AG04449 (cell line): ENCODE measurements around the gene PRAMEF1.
"Not testable (repeated sequence)": the region's sequence is repeated elsewhere in the genome, so short reads cannot be mapped to it uniquely, and the experiment has no call there.

ENCODE experiments used
- CTCF ChIA-PET: fragments of 350-600 bp; formaldehyde crosslinking; extraction: SDS; loops from one replicate; lab custom pipeline; 2021; ENCODE audit warnings: antibody characterized with exemption; lab: Yijun Ruan, JAX
- POLR2A ChIA-PET: fragments of 400-600, 350-600 bp; formaldehyde crosslinking; extraction: SDS; loops from one replicate; lab custom pipeline; 2020; ENCODE audit warnings: antibody characterized with exemption, inconsistent platforms; lab: Yijun Ruan, JAX
- DNase-seq: peaks from one replicate; pipeline ENCODE4 v3.0.0-alpha.2; 2010; ENCODE audit warnings: low read depth, low spot score
- H3K4me3 ChIP-seq: 2 replicates; pipeline ENCODE4 v1.5.1; 2011; ENCODE audit warnings: low read depth, mild to moderate bottlenecking, control low read depth, low read length
- CTCF ChIP-seq: IDR thresholded peaks from one replicate; pipeline ENCODE4 v1.5.1; 2011; ENCODE audit warnings: mild to moderate bottlenecking, moderate library complexity, low read length, control low read depth, inconsistent platforms; ENCODE audit not compliant: insufficient read depth; ENCODE audit errors: missing control alignments

Gene PRAMEF1, protein sequence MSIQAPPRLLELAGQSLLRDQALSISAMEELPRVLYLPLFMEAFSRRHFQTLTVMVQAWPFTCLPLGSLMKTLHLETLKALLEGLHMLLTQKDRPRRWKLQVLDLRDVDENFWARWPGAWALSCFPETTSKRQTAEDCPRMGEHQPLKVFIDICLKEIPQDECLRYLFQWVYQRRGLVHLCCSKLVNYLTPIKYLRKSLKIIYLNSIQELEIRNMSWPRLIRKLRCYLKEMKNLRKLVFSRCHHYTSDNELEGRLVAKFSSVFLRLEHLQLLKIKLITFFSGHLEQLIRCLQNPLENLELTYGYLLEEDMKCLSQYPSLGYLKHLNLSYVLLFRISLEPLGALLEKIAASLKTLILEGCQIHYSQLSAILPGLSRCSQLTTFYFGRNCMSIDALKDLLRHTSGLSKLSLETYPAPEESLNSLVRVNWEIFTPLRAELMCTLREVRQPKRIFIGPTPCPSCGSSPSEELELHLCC

DNA sequence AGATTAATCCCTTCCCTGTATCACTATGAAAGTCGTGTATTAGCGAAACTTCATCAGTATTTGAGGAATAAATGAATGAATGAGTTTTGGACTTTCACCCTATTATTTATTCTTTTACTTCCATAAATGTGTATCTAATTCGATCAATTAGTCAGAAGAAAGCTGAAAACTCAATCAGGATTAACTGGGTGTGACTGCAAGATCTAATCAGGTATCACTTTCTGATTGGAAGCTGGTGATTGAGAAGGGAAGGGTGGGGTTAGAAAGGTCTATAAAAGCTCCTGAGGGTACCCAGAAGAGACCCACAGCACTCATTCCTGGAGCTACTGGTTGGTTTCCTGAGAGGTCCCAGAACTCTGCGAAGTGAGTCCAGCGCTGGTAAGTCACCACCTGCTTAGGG lies at the start of gene PRAMEF1:
TSS of gene PRAMEF1 (plus strand) at position 301 of the 400 bp plus-strand sequence. CDS start 1,831 bp downstream, outside the sequence.
- H3K4me3 ChIP-seq, POLR2A ChIA-PET, DNase-seq, CTCF ChIA-PET: not testable (repeated sequence)

DNA sequence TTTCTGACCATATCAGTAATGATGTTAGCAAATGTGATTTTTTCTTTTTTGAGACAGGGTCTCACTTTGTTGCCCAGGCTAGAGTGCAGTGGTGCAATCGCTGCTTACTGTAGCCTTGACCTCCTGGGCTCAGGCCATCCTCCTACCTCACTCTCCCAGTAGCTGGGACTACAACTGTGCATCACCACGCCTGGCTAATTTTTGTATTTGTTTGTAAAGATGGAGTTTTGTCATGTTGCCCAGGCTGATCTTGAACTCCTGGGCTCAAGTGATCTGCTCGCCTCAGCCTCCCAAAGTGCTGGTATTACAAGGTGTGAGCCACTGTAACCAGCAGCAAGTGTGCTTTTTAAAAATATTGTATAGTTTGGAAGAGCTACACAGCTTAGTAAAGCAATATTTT lies 49.3 kb upstream of the PRAMEF1 start:
- no peak for TF ChIP-seq CTCF
- H3K4me3 ChIP-seq: no peak overlapping the region
- ChIA-PET POLR2A (no interaction called here), CTCF (no interaction called here)
- no peak for DNase-seq

- CTCF ChIA-PET: no interaction called here
- TF ChIP-seq CTCF: no peak
- POLR2A ChIA-PET: no interaction called here
Observed at GRCh38 chr1:12745126-12745991, 45.8 kb upstream of the PRAMEF1 start.

GRCh38 chr1:12745992-12746323 lies 45.2 kb upstream of the PRAMEF1 start, which contains the start of gene CFAP107:
Gene CFAP107, plus strand, starts transcription at chr1:12746200. Its CDS starts 231 bp downstream, at chr1:12746431.
- no peak within 1 kb of the TSS for H3K4me3 ChIP-seq
- ChIA-PET POLR2A (no interaction called here), CTCF (no interaction called here)
- TF ChIP-seq CTCF: no peak
- no peak for DNase-seq

More at GRCh38 chr1:12745126-12745991, 45.8 kb upstream of the PRAMEF1 start:
- no peak overlapping the region for H3K4me3 ChIP-seq
- DNase-seq: no peak

DNA sequence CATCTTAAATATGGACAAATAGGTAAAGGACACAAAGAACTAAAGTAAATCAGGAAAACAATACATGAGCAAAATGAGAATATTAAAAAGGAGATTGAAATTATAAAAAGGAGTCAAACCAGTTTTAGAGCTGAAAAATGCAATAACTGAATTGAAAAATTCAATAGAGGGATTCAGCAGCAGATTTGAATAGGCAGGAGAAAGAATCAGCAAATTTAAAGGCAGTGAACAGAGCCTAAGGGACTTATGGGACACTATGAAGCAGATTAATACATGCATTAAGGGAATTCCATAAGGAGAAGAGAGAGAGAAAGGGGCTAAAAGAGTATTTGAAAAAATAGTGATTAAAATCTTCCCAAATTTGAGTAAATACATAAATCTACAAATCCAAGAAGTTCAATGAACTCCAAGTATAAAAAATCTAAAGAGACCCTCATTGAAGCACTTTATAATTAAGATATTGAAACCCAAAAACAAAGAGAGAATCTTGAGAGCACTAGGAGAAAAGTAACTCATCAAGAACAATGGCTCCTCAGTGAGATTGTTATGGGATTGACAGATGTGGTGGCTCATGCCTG lies 42.3 kb upstream of the PRAMEF1 start:
- no peak for TF ChIP-seq CTCF
- ChIA-PET CTCF (no interaction called here), POLR2A (no interaction called here)
- no peak for DNase-seq
- H3K4me3 ChIP-seq: no peak overlapping the region

DNA sequence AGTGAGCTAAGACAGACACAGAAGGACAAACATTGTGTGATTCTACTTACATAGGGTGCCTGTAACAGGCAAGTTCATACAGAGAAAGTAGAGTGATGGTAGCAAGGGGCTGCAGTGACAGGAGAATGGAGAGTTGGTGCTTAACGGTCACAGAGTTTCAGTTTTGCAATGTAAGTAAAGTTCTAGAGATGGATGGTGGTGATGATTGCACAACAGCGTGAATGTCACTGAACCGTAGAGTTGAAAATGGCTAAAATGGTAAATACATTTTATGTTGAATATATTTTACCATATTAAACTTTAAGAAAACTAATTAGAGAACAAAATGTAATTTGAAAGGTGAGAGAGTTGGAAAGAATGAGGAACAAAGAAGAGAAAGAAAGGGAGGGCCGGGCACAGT lies 36.5 kb upstream of the PRAMEF1 start:
- DNase-seq: no peak
- ChIA-PET CTCF (no interaction called here), POLR2A (no interaction called here)
- H3K4me3 ChIP-seq: no peak overlapping the region
- TF ChIP-seq CTCF: no peak
